Transverse colon (tissue), 4 donors: ENCODE results near the gene RAB5B. TPM values are rescaled to one million over a fixed set of nuclear protein-coding genes. Genes with fewer than 3 reads are reported as not detected.

Experiments
- DNase-seq: peaks from one replicate; pipeline ENCODE4 v3.0.0-alpha.2; 2019
- H3K27ac ChIP-seq, 4 donors: fragments of 200-600 bp; sonication (generic); 2 replicates each; pipeline ENCODE4 v1.5.1; 2016 to 2018; ENCODE audit warnings: inconsistent platforms in 4 of 4
- H3K27me3 ChIP-seq: fragments of 200-600 bp; sonication (generic); 2 replicates; pipeline ENCODE4 v1.5.1; 2017; ENCODE audit warnings: inconsistent platforms
- H3K36me3 ChIP-seq, 4 donors: fragments of 200-600 bp; sonication (generic); 2 replicates each; pipeline ENCODE4 v1.5.1; 2017 to 2019; ENCODE audit warnings: inconsistent platforms in 4 of 4
- H3K4me1 ChIP-seq, 4 donors: fragments of 200-600 bp; sonication (generic); 2 replicates each; pipeline ENCODE4 v1.5.1; 2017 to 2020; ENCODE audit warnings: inconsistent platforms in 4 of 4
- H3K4me3 ChIP-seq, 4 donors: fragments of 200-600 bp; sonication (generic); 1 replicate in 1 of 4; 2 replicates in 3 of 4; pipeline versions ENCODE4 v1.5.1 to v1.6.1; 2017 to 2019; ENCODE audit warnings: inconsistent platforms in 4 of 4
- H3K9me3 ChIP-seq, 2 donors: fragments of 200-600 bp; sonication (generic); 2 replicates each; pipeline ENCODE4 v1.5.1; 2017 to 2019; ENCODE audit warnings: inconsistent platforms in 2 of 2
- CTCF ChIP-seq, 5 experiments: fragments of 200-600 bp in 3 of 5; fragments of 450-650 bp in 2 of 5; sonication (generic) in 3 of 5; IDR thresholded peaks; 1 replicate in 2 of 5; 2 replicates in 3 of 5; pipeline ENCODE4 v1.5.1; 2016 to 2017; ENCODE audit warnings: antibody characterized with exemption in 5 of 5, inconsistent platforms in 3 of 5, mild to moderate bottlenecking in 2 of 5, moderate library complexity in 1 of 5
- EP300 ChIP-seq: sonication (generic); formaldehyde crosslinking; IDR thresholded peaks from one replicate; pipeline ENCODE4 v1.6.1; 2017; ENCODE audit warnings: antibody characterized with exemption, low read depth
- POLR2A ChIP-seq: fragments of 450-650 bp; IDR thresholded peaks from one replicate; pipeline ENCODE4 v1.6.1; 2016; ENCODE audit warnings: antibody characterized with exemption, mild to moderate bottlenecking, moderate library complexity
- POLR2AphosphoS5 ChIP-seq, 3 donors: sonication (generic); formaldehyde crosslinking; IDR thresholded peaks; one replicate each; pipeline ENCODE4 v1.6.1; 2016; ENCODE audit warnings: antibody characterized with exemption in 3 of 3
- WGBS, 2 donors: methylation state at CpG; one replicate each; pipeline ENCODE4 v1.1.5; 2018; ENCODE audit warnings: low coverage in 1 of 2; 5-methylcytosine and 5-hydroxymethylcytosine counted together
- in situ Hi-C, 4 donors: fragments of 200-750 bp; cut with MboI; loops; one replicate each; pipeline versions ENCODE4 v1.15.0 to v1.15.1; 2017; ENCODE audit warnings: low sequenced_read_pairs in 3 of 4, low pct_ligation_motif_present in 1 of 4, low pct_unique_long_range_greater_than_20kb in 1 of 4
- intact Hi-C: fragments of 100-400 bp; cut with DNase I; formaldehyde crosslinking; loops from one replicate; pipeline ENCODE4 v1.15.1; 2023; ENCODE audit warnings: low total_unique reads
- total RNA-seq, 4 donors: library from RNA; depleted of rRNA; stranded (reverse); fragments of >200 nt; gene quantifications; one replicate each; pipeline ENCODE4 v1.1.0, GENCODE V29; 2016

Gene RAB5B
- total RNA-seq, 4 donors from 2014 or later: 66.3 to 97.5 (median 88.4) TPM

- peaks cover 0 to 20% (median 11%) of the 10 kb centered on the region in 4 donors for H3K4me1 ChIP-seq
- in situ Hi-C loops: no loop called here
Observed at GRCh38 chr12:56020423-56021184, 46.7 kb downstream of the RAB5B start, which contains the start of gene IKZF4. Gene IKZF4, plus strand, starts transcription at chr12:56021043. Its CDS starts 451 bp downstream, at chr12:56021494.

GRCh38 chr12:56021889-56022497 is 48.1 kb downstream of the RAB5B start:
- Histone ChIP-seq H3K27ac (peak overlapping the region; percentile 50 to 81 (median 70)), H3K27me3 (no peaks in the 10 kb centered on the region), H3K4me1 (peaks cover 0 to 20% (median 11%) of the 10 kb centered on the region in 4 donors), H3K9me3 (no peaks in the 10 kb centered on the region), H3K4me3 (peak overlapping the region in 1 of 4 donors; percentile 32), H3K36me3 (no peaks in the 10 kb centered on the region)
- TF ChIP-seq EP300 (no peak), CTCF (IDR thresholded peaks at IDR 0.05) (no peak), POLR2A (no peak), POLR2AphosphoS5 (IDR thresholded peaks at IDR 0.05) (no peak)
- in situ Hi-C loops: no loop called here
- DNase-seq: no peak
- intact Hi-C loops: no loop called here
- WGBS, 2 donors: 58% methylated on average over 2 of the region's 2 CpGs; no CpG with 5 or more reads in 1 of the 2 donors

More at GRCh38 chr12:56020423-56021184, 46.7 kb downstream of the RAB5B start, which contains the start of gene IKZF4:
- H3K4me3 ChIP-seq: peak within 1 kb of the TSS in 3 of 4 donors; percentile 8 to 32 (median 9)
- no peak for DNase-seq
- WGBS, 2 donors: 40 to 61% methylated on average over 1 to 9 of the region's 10 CpGs
- H3K36me3 ChIP-seq: no peaks in the 10 kb centered on the region
- peak within 1 kb of the TSS; percentile 60 to 81 (median 70) for H3K27ac ChIP-seq
- intact Hi-C loops: no loop called here
- no peaks in the 10 kb centered on the region for H3K27me3 ChIP-seq
- no peak for TF ChIP-seq POLR2A
- TF ChIP-seq POLR2AphosphoS5 (IDR thresholded peaks at IDR 0.05): no peak
- TF ChIP-seq CTCF (IDR thresholded peaks at IDR 0.05): no peak
- TF ChIP-seq EP300: no peak
- no peaks in the 10 kb centered on the region for H3K9me3 ChIP-seq

DNA sequence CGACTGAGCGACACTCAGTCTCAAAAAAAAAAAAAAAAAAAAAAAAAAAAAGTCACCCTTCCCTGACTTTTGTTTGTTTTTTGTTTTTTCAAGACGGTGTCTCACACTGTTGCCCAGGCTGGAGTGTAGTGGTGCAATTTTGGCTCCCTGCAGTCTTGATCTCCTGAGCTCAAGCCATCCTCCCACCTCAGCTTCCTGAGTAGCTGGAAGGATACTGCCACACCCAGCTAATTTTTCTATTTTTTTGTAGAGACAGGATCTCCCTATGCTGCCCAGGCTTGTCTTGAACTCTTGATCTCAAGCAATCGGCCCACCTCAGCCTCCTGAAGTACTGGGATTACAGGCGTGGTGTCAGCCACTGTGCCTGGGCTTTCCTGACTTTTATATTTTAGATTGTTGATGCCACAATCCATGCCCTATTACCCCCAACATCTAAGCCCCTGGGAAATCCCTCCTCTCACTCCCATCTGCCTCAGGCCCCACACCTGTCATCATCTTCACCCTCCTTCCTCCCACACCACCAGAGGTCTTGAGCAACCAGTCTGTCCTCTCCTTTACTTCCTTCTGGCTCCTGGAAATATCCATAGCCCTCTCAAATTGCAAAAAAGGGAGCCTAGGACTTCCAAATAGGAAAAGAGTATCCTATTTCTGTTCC is 54.8 kb downstream of the RAB5B start:
- in situ Hi-C loops (no loop called here), intact Hi-C loops (no loop called here)
- DNase-seq: no peak
- no peak for TF ChIP-seq CTCF (IDR thresholded peaks at IDR 0.05)
- TF ChIP-seq POLR2AphosphoS5 (IDR thresholded peaks at IDR 0.05): no peak
- no peak for TF ChIP-seq EP300
- TF ChIP-seq POLR2A: no peak
- no peaks in the 10 kb centered on the region for H3K36me3 ChIP-seq
- H3K4me1 ChIP-seq: peaks cover 0 to 5% (median 0%) of the 10 kb centered on the region in 4 donors
- H3K4me3 ChIP-seq: no peak overlapping the region
- 59 to 63% methylated on average over 4 to 5 of the region's 5 CpGs for WGBS, 2 donors
- H3K9me3 ChIP-seq: no peaks in the 10 kb centered on the region
- no peak overlapping the region for H3K27ac ChIP-seq
- H3K27me3 ChIP-seq: no peaks in the 10 kb centered on the region

DNA sequence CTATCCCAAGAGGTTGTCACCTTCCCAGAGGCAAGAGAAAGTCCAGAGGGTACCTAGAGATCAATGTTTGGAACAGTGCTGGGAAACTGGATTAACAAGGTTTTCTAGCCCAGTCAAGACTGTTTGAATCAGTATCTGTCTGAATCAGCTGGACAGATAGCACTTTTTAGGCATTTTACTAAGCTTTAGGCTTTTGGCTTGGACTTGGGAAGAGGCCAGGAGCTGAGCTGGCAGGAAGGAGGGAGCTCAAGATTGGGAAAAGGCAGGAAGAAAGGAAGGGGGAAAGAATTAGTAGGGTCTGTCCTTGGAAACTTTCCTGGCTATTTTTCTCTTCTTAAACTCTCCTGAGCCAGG is 55.3 kb downstream of the RAB5B start:
- no peaks in the 10 kb centered on the region for H3K27me3 ChIP-seq
- no peak overlapping the region for H3K27ac ChIP-seq
- in situ Hi-C loops: no loop called here
- H3K9me3 ChIP-seq: no peaks in the 10 kb centered on the region
- H3K4me1 ChIP-seq: peaks cover 0 to 5% (median 0%) of the 10 kb centered on the region in 4 donors
- H3K4me3 ChIP-seq: no peak overlapping the region
- intact Hi-C loops: no loop called here
- no peaks in the 10 kb centered on the region for H3K36me3 ChIP-seq
- no peak for TF ChIP-seq POLR2A
- no peak for TF ChIP-seq POLR2AphosphoS5 (IDR thresholded peaks at IDR 0.05)
- TF ChIP-seq EP300: no peak
- DNase-seq: no peak
